ENCODE data around the gene FBN1.

FBN1 gene

GRCh38 chr15:48419896-48420295 is 225.6 kb downstream of the FBN1 start:
- no peak for DNase-seq

DNA sequence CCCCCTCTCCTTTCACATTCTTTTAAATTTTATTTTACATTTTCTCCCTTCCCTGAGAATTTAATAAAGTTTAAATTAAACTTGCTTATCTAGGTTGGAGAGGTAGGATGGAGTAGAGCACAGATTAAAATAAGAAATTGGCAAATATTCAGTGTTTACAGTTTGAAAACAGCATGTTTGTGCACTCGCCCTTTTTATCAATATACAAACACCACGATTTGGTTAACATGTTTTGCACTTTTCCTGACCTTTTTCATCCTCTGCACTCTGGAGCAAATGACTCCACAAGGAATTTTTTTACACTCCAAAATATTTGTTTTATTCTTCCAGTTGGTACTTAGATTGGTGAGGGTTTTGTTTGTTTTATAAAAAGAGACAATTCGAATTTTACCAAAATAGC is 227.2 kb downstream of the FBN1 start:
- no peak for DNase-seq

GRCh38 chr15:48416301-48416700 is 229.2 kb downstream of the FBN1 start:
- DNase-seq, result no peak

GRCh38 chr15:48415036-48415886 is 230.2 kb downstream of the FBN1 start:
- no peak for DNase-seq

DNA sequence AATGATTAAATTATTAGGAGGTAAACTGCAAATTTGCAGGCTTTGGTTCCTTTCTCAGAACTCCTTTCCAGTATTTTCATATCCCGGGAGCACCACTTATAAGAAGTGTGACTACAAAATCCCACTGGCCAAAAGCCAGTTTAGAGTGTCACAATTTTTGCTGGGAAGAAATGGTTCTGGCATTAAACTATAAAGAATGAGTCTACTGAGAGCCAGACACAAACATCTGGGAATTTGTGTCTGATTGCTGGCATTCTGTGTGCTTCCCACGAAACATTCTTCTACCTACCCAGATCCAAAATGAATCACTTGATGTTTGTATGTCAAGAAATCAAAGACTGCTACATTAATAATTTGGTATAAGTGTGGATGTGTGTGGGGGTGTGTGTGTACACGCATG is 231.5 kb downstream of the FBN1 start:
- DNase-seq, result no peak

GRCh38 chr15:48413304-48413703 is 232.2 kb downstream of the FBN1 start:
- no peak for DNase-seq

DNA sequence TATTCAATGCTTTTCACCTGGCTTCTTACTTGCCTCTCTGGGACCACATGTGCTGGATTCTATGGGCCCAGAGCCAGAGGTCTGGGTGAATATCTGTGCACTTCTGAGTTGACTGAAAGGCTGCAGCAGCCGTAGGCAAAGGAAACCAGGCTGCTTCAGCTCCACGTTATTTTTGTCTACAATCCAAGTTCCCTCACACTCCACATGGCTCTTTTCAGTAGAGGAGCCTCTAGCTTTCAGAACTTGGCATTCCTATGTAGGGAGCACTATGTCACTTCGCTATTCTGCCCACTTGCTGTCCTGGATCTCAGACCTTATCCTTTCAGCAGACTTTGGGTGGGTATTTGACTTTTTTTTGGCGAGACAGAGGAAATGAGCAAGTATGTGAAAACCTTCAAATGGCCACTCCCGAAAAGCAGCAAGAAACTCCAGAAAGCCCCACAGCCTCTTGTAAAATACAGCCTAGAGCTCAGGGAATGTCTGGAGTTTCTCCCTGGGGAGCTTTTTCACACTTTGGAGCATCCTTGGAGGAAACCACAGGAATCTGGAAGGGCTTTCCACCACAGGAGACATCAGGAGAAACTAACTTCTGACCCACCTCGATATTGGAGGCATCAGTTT is 233.4 kb downstream of the FBN1 start:
- DNase-seq, result no peak

DNA sequence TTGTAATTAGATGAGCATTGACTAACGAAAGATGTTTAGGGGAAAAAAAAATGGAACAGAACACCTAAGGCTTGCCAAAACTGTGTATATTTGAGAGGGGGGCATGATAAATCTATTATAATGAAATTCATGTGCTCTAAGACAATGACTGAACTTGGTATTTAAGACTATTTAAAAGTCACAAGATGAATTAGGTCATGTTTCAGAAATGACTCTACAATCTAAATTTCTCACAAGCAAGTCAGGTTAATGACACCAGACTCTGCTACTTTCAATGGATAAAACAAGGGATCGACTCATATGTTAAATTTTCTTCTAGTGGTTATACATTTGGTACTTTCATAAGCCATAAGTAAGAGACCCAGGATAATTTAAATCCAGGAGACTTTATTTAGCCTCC is 235.9 kb downstream of the FBN1 start:
- DNase-seq, result no peak

- DNase-seq, result no peak
These were observed 237.2 kb downstream of the FBN1 start for GRCh38 chr15:48408327-48408726.

DNA sequence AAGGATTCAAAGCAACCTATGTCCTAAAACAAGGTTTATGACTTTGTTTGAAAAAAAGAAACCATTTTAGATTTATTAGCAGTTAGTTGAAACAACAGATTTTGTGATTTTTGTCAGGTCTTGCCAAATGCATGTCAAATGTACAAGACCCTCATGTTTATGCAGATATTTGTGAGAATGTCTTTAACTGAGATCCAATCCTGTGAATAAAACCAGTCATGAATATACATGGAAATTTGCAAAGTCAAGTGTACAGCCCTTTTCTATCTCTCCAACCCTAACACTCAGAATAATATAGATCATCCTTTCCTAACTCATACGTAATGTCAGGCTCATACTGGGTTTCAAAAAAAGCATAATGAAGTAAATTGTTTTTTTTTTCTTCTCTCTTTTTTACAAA is 237.9 kb downstream of the FBN1 start:
- DNase-seq, result no peak

- DNase-seq, result no peak
These were observed 238.6 kb downstream of the FBN1 start for GRCh38 chr15:48406911-48407310.

DNA sequence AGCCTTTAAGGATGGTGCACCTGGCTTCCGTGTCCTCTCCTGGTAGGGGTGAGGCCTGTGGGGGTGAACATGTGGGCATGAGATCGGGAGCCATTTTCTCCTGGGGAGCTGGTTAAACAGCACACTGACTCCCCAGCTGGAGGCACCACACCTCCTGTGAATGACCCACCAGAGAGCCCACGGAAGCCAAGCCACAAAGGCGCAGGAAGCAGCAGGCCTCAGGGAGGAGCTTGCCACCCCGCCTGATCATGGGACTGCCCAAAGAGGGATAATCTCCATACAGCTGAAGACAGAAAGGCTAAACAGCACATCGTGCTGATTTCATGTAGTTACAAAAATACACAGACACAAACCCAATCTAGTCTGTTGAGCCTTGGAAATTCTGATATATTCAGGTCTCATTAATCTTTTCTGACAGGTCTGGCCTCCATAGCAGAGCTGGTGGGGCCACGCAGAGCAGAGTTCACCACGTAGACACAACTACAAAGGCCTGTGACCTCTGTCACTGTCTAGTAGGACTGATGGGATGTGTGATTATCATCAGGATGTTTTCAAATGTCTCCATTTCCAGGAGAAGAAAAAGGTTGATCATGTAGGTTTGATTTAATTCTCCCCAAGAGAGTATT is 239.1 kb downstream of the FBN1 start:
- no peak for DNase-seq

DNA sequence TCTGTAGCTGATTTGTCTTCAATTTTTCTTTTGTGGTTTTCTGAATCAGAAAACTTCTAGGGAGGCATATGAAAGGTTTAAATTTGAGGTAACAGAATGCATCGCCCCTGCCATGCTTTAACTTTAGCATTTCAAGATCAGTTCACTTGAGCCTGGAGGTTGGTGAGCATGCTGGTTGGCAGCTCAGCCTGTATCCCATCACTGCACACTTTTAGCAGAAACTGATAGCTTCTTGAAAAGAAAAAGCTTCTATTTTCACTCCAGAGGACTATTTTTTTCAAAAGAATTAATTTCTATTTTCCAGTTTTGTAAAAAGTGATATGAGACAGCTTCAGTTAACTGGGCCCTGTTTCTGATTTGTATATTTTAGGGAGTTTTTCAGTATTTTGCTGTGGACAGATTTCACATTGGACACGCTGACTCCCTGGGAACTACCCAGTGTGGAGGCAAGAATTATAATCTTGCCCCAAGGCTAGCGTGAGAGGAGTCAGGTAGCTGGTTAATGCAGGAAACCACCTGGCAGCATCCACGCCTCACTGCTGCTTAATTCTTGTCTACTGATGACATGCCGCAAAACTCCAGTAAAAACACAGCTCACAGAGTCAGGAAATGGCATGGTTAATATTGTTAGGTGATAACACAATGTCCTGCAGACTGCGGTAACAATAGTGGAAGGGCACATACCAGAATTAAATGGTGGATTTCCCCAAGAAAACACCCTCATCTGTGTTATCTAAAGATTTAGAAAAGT is 242.9 kb downstream of the FBN1 start:
- no peak for DNase-seq

DNA sequence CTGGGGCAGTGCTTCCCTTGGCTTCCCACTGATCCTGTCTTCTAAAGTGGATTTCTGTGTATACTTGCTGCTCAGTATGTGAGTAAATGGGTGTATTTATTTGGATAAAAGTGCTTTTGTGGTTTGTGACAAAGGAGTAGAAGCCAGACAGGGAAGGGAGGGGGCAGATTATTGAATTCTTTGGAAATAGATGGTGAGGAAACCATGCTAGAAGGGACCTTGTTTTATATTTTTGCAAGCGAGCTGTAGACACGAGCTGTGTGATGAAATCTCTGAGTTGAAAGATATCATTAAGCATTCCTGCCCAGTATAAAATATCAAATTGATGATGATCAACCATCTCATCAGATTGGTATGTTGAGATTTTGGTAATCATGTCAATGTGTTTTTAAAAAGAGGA is 245.4 kb downstream of the FBN1 start:
- no peak for DNase-seq

DNA sequence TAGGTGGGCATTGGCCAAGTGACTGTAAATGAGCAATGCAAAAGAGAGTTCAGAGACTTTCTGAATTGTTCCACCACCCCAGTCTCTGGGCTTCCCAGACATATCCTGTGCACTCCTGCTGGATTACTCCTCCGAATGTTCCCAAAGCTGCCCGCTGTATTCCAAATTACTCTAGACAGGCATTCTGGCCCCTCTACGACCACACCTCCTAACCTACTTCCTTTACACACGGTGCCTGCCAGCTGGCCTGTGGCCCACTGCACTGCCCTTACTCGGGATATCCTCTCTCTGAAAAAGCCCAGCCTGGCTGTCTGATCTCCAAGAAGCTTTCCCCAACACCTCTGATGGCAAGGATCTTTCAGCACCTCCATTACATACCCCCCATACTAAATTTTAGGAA is 247.7 kb downstream of the FBN1 start:
- DNase-seq, result no peak

DNA sequence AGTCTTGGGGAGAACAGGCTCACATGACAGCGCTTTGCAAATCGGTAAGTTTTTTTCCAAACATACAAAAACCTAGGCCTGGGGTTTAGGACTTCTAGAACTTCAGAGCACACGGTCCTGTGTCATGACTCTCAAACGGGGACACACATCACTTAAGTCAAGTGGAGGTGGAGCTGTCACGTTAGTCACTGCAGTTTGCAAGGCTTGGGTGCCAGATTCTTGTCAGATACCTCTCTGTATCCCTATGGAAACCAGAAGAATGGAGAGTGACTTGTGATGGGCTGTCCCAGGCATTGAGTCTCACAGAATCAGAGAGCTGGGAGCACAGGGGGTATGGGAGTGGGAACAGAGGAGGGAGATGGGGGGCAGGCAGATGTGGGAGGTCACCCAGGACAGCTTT is 249.5 kb downstream of the FBN1 start:
- DNase-seq, result no peak

DNA sequence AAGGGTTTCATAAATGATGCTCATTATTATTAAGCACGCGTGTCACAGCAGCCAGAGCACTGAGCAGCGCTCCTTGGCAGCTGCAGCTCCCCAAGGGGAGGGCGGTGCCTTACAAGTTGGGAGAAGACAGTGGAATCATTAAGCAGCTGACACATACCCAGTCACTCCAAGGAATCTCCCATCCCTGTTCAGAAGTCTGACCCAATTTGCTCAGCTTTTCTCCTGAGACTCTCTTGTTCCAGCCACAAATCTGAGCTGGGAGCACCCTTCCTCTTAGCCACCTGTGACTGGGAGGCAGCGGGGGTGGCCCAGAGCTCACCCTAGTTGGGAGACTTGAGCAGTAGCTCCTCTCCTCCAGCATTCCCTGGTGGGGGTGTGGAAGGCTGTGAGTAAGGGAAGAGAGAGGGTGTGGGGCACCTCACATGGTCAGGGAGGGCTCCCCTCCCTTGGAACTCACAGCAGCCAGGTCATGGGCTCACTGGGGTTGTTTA is 249.9 kb downstream of the FBN1 start:
- no peak for DNase-seq

GRCh38 chr15:48394970-48395369 is 250.5 kb downstream of the FBN1 start:
- no peak for DNase-seq

- DNase-seq, result no peak
These were observed 251.6 kb downstream of the FBN1 start for GRCh38 chr15:48393645-48394506.

DNA sequence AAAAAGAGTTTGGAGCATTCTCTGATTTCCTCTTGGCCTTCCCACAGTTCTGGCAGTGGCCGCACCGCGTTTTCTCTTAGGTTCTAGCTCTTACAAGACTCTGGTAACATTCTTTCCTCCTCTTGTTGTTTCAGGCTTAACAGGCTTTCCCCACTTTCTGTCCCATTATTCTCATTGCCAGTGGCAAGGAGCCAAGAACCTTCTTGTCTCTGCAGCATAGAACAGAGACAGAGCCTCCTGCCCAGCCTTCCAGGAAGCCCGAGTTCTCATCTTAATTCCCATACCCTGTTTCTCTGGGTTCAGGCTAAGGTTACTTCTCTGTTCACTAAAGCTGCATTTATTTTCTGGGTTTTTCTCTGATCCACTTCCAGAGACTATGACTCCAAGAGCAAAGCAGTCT is 253.2 kb downstream of the FBN1 start:
- no peak for DNase-seq

GRCh38 chr15:48391950-48392349 is 253.6 kb downstream of the FBN1 start:
- no peak for DNase-seq

DNA sequence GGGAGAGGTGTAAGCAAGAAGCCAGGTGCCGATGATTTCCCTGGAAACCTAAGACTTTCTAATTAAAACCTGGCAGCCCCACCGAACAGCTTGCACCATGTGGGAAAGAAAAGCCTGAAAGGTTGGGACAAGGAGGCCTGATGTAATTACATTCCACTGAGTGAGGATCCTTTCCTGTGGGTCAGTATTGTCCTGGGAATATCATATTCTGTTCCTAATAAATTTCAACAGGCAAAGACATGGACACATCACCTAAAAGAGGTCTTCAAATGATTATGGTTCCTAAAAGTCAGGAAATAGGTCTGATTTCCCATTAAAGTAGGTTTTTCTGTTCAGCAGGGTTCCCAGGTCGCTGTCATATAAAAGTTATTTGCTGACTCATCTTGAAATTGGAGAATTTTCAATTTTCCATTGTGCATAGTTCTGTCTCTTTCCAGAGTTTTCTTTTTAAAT is 255.8 kb downstream of the FBN1 start:
- no peak for DNase-seq
